Lower lobe of right lung (tissue), 2 donors: ENCODE data around the gene TSPEAR. TPM values are rescaled to one million over a fixed set of nuclear protein-coding genes. Genes with fewer than 3 reads are reported as not detected.

Source experiments
- ATAC-seq, 2 donors: fragments of 200-7000 bp; cut with Tn5 transposase; one replicate each; pipeline ENCODE4 v1.9.1; 2020 to 2022; ENCODE audit warnings: mild to moderate bottlenecking in 2 of 2, moderate library complexity in 2 of 2
- DNase-seq: peaks from one replicate; pipeline ENCODE4 v3.0.0-alpha.2; 2020
- H3K27ac ChIP-seq: fragments of 200-600 bp; one replicate; pipeline ENCODE4 v1.8.0; 2022
- H3K27me3 ChIP-seq: fragments of 200-600 bp; one replicate; pipeline ENCODE4 v1.8.0; 2022; ENCODE audit warnings: low read depth
- H3K36me3 ChIP-seq: fragments of 200-600 bp; one replicate; pipeline ENCODE4 v1.8.0; 2022; ENCODE audit warnings: mild to moderate bottlenecking
- H3K4me1 ChIP-seq: fragments of 200-600 bp; one replicate; pipeline ENCODE4 v1.8.0; 2022
- H3K4me3 ChIP-seq: fragments of 200-600 bp; one replicate; pipeline ENCODE4 v1.8.0; 2022; ENCODE audit warnings: mild to moderate bottlenecking
- H3K9me3 ChIP-seq: fragments of 200-600 bp; one replicate; pipeline ENCODE4 v1.8.0; 2022
- CTCF ChIP-seq: fragments of 200-600 bp; IDR thresholded peaks from one replicate; pipeline ENCODE4 v1.8.0; 2022; ENCODE audit warnings: antibody characterized with exemption, mild to moderate bottlenecking
- intact Hi-C: fragments of 100-400 bp; cut with DNase I; formaldehyde crosslinking; loops from one replicate; pipeline ENCODE4 v1.11.0; 2022
- total RNA-seq: library from RNA; stranded (reverse); fragmentation: NEBNext Ultra II Directional; extraction: Animal tissue kit (Norgen Biotek cat#: 25700); gene quantifications from one replicate; pipeline ENCODE4 v1.2.1, GENCODE V29; 2021
- donor health status: DM: no; HTN: yes; CAD: no; lungs with severe emphysema.

TSPEAR gene
- total RNA-seq, 1 donor from 2014 or later = 0.27 TPM

DNA sequence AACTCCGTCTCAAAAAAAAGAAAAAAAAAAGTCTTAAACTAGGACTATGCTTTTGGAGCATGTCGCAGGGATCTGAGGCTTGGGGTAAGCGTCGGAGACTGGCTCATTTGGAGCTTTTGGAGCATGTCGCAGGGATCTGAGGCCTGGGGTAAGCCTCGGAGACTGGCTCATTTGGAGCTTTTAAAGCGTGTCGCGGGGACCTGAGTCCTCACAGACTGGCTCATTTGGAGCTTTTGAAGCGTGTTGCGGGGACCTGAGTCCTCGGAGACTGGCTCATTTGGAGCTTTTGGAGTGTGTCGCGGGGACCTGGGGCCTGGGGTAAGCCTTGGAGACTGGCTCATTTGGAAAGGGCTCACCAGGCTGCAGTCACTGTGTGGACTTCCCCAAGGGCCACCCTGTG lies 13.6 kb upstream of the TSPEAR start:
- no peak for TF ChIP-seq CTCF
- Histone ChIP-seq H3K27me3 (peaks cover 56% of the 10 kb centered on the region), H3K4me3 (no peak overlapping the region), H3K27ac (no peak overlapping the region), H3K36me3 (no peaks in the 10 kb centered on the region), H3K9me3 (no peaks in the 10 kb centered on the region), H3K4me1 (no peaks in the 10 kb centered on the region)
- DNase-seq (no peak), ATAC-seq (no peak)
- intact Hi-C loops = no loop called here

DNA sequence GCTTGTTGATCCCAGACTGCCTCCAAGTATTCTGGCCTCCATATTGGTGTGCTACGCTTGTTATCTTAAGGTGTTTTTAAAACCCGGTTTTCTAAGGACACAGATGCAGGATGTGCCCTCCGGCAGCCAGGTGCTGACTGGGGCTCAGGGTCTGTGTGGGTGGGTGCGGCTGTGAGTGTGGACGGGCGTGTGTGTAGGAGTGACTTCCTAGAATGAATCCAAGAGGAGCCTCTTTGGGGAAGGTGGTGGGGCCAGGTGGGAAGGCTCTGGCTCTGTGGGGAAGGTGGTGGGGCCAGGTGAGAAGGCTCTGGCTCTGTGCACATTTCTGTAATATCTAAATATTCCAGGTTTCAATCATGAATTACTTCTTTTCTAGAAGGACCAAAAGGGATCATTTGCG lies 12.8 kb upstream of the TSPEAR start:
- no peak overlapping the region for H3K4me3 ChIP-seq
- ATAC-seq (peak in 1 of 2 donors; percentile 31), DNase-seq (no peak)
- H3K4me1 ChIP-seq = no peaks in the 10 kb centered on the region
- H3K27me3 ChIP-seq = peaks cover 59% of the 10 kb centered on the region
- TF ChIP-seq CTCF = no peak
- H3K27ac ChIP-seq = no peak overlapping the region
- H3K9me3 ChIP-seq = no peaks in the 10 kb centered on the region
- no peaks in the 10 kb centered on the region for H3K36me3 ChIP-seq
- intact Hi-C loops = no loop called here

GRCh38 chr21:44723177-44724131 lies 12.1 kb upstream of the TSPEAR start:
- Histone ChIP-seq H3K4me1 (no peaks in the 10 kb centered on the region), H3K36me3 (no peaks in the 10 kb centered on the region), H3K27ac (no peak overlapping the region), H3K4me3 (no peak overlapping the region), H3K9me3 (no peaks in the 10 kb centered on the region), H3K27me3 (peaks cover 66% of the 10 kb centered on the region)
- no peak for TF ChIP-seq CTCF
- DNase-seq = no peak
- intact Hi-C loops = no loop called here
- peak in 1 of 2 donors; percentile 49 for ATAC-seq

- H3K9me3 ChIP-seq = no peaks in the 10 kb centered on the region
Observed at GRCh38 chr21:44722731-44723130, 11.4 kb upstream of the TSPEAR start.

DNA sequence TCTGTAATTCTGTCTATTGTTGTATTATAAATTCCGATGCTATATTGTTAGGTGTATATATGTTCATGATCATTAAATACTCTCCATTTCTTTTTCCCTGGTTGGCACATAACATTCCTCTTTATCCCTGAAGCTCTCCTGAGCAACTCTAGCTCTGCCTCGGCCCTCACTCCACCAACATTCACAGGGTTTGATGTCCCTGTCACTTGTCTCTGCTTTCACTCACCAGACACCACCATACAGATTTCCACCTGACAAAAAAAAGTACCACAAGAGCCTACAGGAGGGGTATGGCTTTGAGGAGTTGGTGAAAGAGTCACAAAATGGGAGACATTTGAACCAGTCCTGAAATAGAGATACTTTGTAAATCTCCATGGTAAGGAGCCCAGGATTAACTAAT lies 8.8 kb upstream of the TSPEAR start:
- no peak overlapping the region for H3K27ac ChIP-seq
- no peaks in the 10 kb centered on the region for H3K4me1 ChIP-seq
- no peak for ATAC-seq
- intact Hi-C loops = no loop called here
- no peaks in the 10 kb centered on the region for H3K36me3 ChIP-seq
- no peak for TF ChIP-seq CTCF
- no peak for DNase-seq
- no peaks in the 10 kb centered on the region for H3K9me3 ChIP-seq
- peaks cover 41% of the 10 kb centered on the region for H3K27me3 ChIP-seq
- no peak overlapping the region for H3K4me3 ChIP-seq

More at GRCh38 chr21:44722731-44723130, 11.4 kb upstream of the TSPEAR start:
- H3K4me1 ChIP-seq = no peaks in the 10 kb centered on the region
- H3K36me3 ChIP-seq = no peaks in the 10 kb centered on the region
- no peak for ATAC-seq
- H3K4me3 ChIP-seq = no peak overlapping the region
- no peak for DNase-seq
- TF ChIP-seq CTCF = no peak
- H3K27ac ChIP-seq = no peak overlapping the region
- intact Hi-C loops = no loop called here
- H3K27me3 ChIP-seq = peaks cover 63% of the 10 kb centered on the region
